ENCODE measurements around the gene PDE6B. TPM values are rescaled to one million over a fixed set of nuclear protein-coding genes. Genes with fewer than 3 reads are reported as not detected.

The PDE6B gene
- total and polyA plus RNA-seq, 8 donors = 1.1 to 12.3 (median 1.7) TPM; not detected in 4

- H3K36me3 ChIP-seq = peaks cover 15 to 28% (median 27%) of the 10 kb centered on the region in 4 donors
- intact Hi-C loops (cut with DNase I; ENCODE audit: low total_unique reads) = no loop called here
- no peaks in the 10 kb centered on the region for H3K9me3 ChIP-seq
- DNase-seq = no peak
- WGBS, 5 donors = 55 to 64% (median 59%) methylated on average over 21 to 26 of the region's 26 CpGs
- H3K4me1 ChIP-seq = peaks cover 19 to 56% (median 51%) of the 10 kb centered on the region in 4 donors
- H3K27me3 ChIP-seq = peaks cover 0 to 16% (median 0%) of the 10 kb centered on the region in 3 donors
- H3K27ac ChIP-seq = peak overlapping the region; percentile 93 to 99 (median 97)
- peak overlapping the region; percentile 81 to 96 (median 88) for H3K4me3 ChIP-seq
- TF ChIP-seq EP300 (IDR thresholded peaks at IDR 0.05) (no peak), POLR2A (IDR thresholded peaks at IDR 0.05) (no peak)
These were observed 49.9 kb downstream of the PDE6B start for GRCh38 chr4:675036-675882.

GRCh38 chr4:675980-676870 lies 50.9 kb downstream of the PDE6B start:
- 62 to 75% (median 66%) methylated on average over 15 to 19 of the region's 19 CpGs for WGBS, 5 donors
- H3K9me3 ChIP-seq = no peaks in the 10 kb centered on the region
- H3K4me3 ChIP-seq = no peak overlapping the region
- peaks cover 0 to 25% (median 0%) of the 10 kb centered on the region in 3 donors for H3K27me3 ChIP-seq
- no peak for TF ChIP-seq POLR2AphosphoS5 (IDR thresholded peaks at IDR 0.05)
- no peak for TF ChIP-seq POLR2A (IDR thresholded peaks at IDR 0.05)
- TF ChIP-seq EP300 (IDR thresholded peaks at IDR 0.05) = no peak
- no peak for TF ChIP-seq CTCF (IDR thresholded peaks at IDR 0.05)
- H3K27ac ChIP-seq = peak overlapping the region in 1 of 5 donors; percentile 9
- peaks cover 12 to 19% (median 18%) of the 10 kb centered on the region in 4 donors for H3K36me3 ChIP-seq
- H3K4me1 ChIP-seq = peaks cover 29 to 66% (median 61%) of the 10 kb centered on the region in 4 donors
- peak in 1 of 2 donors; percentile 64 for DNase-seq
- intact Hi-C loops (cut with DNase I; ENCODE audit: low total_unique reads) = no loop called here

GRCh38 chr4:676871-677235 lies 51.5 kb downstream of the PDE6B start:
- no peak overlapping the region for H3K4me3 ChIP-seq
- peaks cover 30 to 70% (median 65%) of the 10 kb centered on the region in 4 donors for H3K4me1 ChIP-seq
- no peak overlapping the region for H3K27ac ChIP-seq
- WGBS, 5 donors = 70 to 92% (median 83%) methylated on average over 2 to 8 of the region's 8 CpGs
- peaks cover 0 to 29% (median 0%) of the 10 kb centered on the region in 3 donors for H3K27me3 ChIP-seq
- DNase-seq = no peak
- no peaks in the 10 kb centered on the region for H3K9me3 ChIP-seq
- peaks cover 6 to 12% (median 12%) of the 10 kb centered on the region in 4 donors for H3K36me3 ChIP-seq
- intact Hi-C loops (cut with DNase I; ENCODE audit: low total_unique reads) = no loop called here
- no peak for TF ChIP-seq CTCF (IDR thresholded peaks at IDR 0.05)
- TF ChIP-seq EP300 (IDR thresholded peaks at IDR 0.05) = no peak
- TF ChIP-seq POLR2A (IDR thresholded peaks at IDR 0.05) = no peak
- no peak for TF ChIP-seq POLR2AphosphoS5 (IDR thresholded peaks at IDR 0.05)

- WGBS, 5 donors = 35 to 50% (median 44%) methylated on average over 6 to 26 of the region's 26 CpGs
- DNase-seq = peak; percentile 40 to 81
- intact Hi-C loops (cut with DNase I; ENCODE audit: low total_unique reads) = no loop called here
These were observed 52.3 kb downstream of the PDE6B start for GRCh38 chr4:677431-678293.

More at GRCh38 chr4:677431-678293, 52.3 kb downstream of the PDE6B start:
- no peak overlapping the region for H3K27ac ChIP-seq
- TF ChIP-seq EP300 (IDR thresholded peaks at IDR 0.05) = no peak
- TF ChIP-seq POLR2AphosphoS5 (IDR thresholded peaks at IDR 0.05) = peak in 2 of 3 donors; percentile 32 to 65
- TF ChIP-seq POLR2A (IDR thresholded peaks at IDR 0.05) = no peak
- no peak overlapping the region for H3K4me3 ChIP-seq
- H3K27me3 ChIP-seq = peaks cover 0 to 36% (median 0%) of the 10 kb centered on the region in 3 donors
- H3K9me3 ChIP-seq = no peaks in the 10 kb centered on the region
- peaks cover 30 to 74% (median 70%) of the 10 kb centered on the region in 4 donors for H3K4me1 ChIP-seq
- H3K36me3 ChIP-seq = peaks cover 0 to 4% (median 4%) of the 10 kb centered on the region in 4 donors
